ENCODE results near the gene CBY1. TPM values are rescaled to one million over a fixed set of nuclear protein-coding genes. Genes with fewer than 3 reads are reported as not detected.

Gene CBY1
- total RNA-seq, 1 donor from 2014 or later = 36.9 TPM

- DNase-seq (ENCODE audit: low spot score) = no peak
- intact Hi-C loops (cut with DNase I) = no loop called here
These were observed 42.7 kb downstream of the CBY1 start for GRCh38 chr22:38699143-38699542.

GRCh38 chr22:38699784-38700183 lies 43.3 kb downstream of the CBY1 start:
- intact Hi-C loops (cut with DNase I) = loop anchor here (5.0 kb wide), 1 partner anchor 58 kb away; the partner anchor contains the start of gene SUN2

GRCh38 chr22:38700270-38700788 lies 43.9 kb downstream of the CBY1 start:
- intact Hi-C loops (cut with DNase I) = loop anchor here (5.0 kb wide), 1 partner anchor 57 kb away; the partner anchor contains the start of gene SUN2
- DNase-seq (ENCODE audit: low spot score) = peak; percentile 87

More at GRCh38 chr22:38699784-38700183, 43.3 kb downstream of the CBY1 start:
- no peak for DNase-seq (ENCODE audit: low spot score)

- peak; percentile 99 for DNase-seq (ENCODE audit: low spot score)
- intact Hi-C loops (cut with DNase I) = loop anchor here (5.0 kb wide), 1 partner anchor 56 kb away; the partner anchor contains the start of gene SUN2
These were observed 44.6 kb downstream of the CBY1 start, which contains the start of gene JOSD1 for GRCh38 chr22:38700789-38701628. JOSD1 (minus strand) TSS chr22:38700943; CDS start chr22:38699987, 956 bp downstream.

GRCh38 chr22:38704654-38705234 lies 48.3 kb downstream of the CBY1 start:
- peak; percentile 44 for DNase-seq (ENCODE audit: low spot score)
- intact Hi-C loops (cut with DNase I) = loop anchor here (5.0 kb wide), 1 partner anchor 53 kb away; the partner anchor contains the start of gene SUN2

- intact Hi-C loops (cut with DNase I) = no loop called here
- peak; percentile 99 for DNase-seq (ENCODE audit: low spot score)
These were observed 49.0 kb downstream of the CBY1 start, which contains the start of gene GTPBP1 for GRCh38 chr22:38705235-38706100. GTPBP1 (plus strand) TSS chr22:38705944; CDS start chr22:38705956, 12 bp downstream.

- DNase-seq (ENCODE audit: low spot score) = peak; percentile 84
- intact Hi-C loops (cut with DNase I) = no loop called here
These were observed 49.9 kb downstream of the CBY1 start for GRCh38 chr22:38706101-38706900.

GRCh38 chr22:38706901-38707195 lies 50.4 kb downstream of the CBY1 start:
- no peak for DNase-seq (ENCODE audit: low spot score)
- intact Hi-C loops (cut with DNase I) = no loop called here

GRCh38 chr22:38707346-38707745 lies 50.9 kb downstream of the CBY1 start:
- intact Hi-C loops (cut with DNase I) = no loop called here
- DNase-seq (ENCODE audit: low spot score) = no peak

GRCh38 chr22:38707984-38708383 lies 51.5 kb downstream of the CBY1 start:
- intact Hi-C loops (cut with DNase I) = no loop called here
- DNase-seq (ENCODE audit: low spot score) = no peak

GRCh38 chr22:38709306-38709705 lies 52.9 kb downstream of the CBY1 start:
- intact Hi-C loops (cut with DNase I) = no loop called here
- DNase-seq (ENCODE audit: low spot score) = no peak

- no peak for DNase-seq (ENCODE audit: low spot score)
- intact Hi-C loops (cut with DNase I) = no loop called here
These were observed 53.9 kb downstream of the CBY1 start for GRCh38 chr22:38710351-38710750.

- no peak for DNase-seq (ENCODE audit: low spot score)
These were observed 54.4 kb downstream of the CBY1 start for GRCh38 chr22:38710866-38711265.

GRCh38 chr22:38712486-38713207 lies 56.2 kb downstream of the CBY1 start:
- intact Hi-C loops (cut with DNase I) = no loop called here
- peak; percentile 19 for DNase-seq (ENCODE audit: low spot score)

More at GRCh38 chr22:38710866-38711265, 54.4 kb downstream of the CBY1 start:
- intact Hi-C loops (cut with DNase I) = no loop called here

GRCh38 chr22:38713921-38714320 lies 57.5 kb downstream of the CBY1 start:
- peak; percentile 51 for DNase-seq (ENCODE audit: low spot score)
- intact Hi-C loops (cut with DNase I) = no loop called here

- peak; percentile 76 for DNase-seq (ENCODE audit: low spot score)
- intact Hi-C loops (cut with DNase I) = no loop called here
These were observed 58.8 kb downstream of the CBY1 start for GRCh38 chr22:38715176-38715764.

- intact Hi-C loops (cut with DNase I) = no loop called here
These were observed 59.4 kb downstream of the CBY1 start for GRCh38 chr22:38715852-38716251.

GRCh38 chr22:38716271-38716670 lies 59.8 kb downstream of the CBY1 start:
- no peak for DNase-seq (ENCODE audit: low spot score)
- intact Hi-C loops (cut with DNase I) = no loop called here

More at GRCh38 chr22:38715852-38716251, 59.4 kb downstream of the CBY1 start:
- peak; percentile 53 for DNase-seq (ENCODE audit: low spot score)

Data from cardiac septum (tissue), 1 donor.